ENCODE results near the gene ANGEL1. TPM values are rescaled to one million over a fixed set of nuclear protein-coding genes. Genes with fewer than 3 reads are reported as not detected.

ANGEL1 gene
- total and polyA plus RNA-seq, 2 of the 8 experiments (the other 6 are each of a cell fraction or from before 2014, with no cell fraction given), result 26.8 to 27.2 TPM

DNA sequence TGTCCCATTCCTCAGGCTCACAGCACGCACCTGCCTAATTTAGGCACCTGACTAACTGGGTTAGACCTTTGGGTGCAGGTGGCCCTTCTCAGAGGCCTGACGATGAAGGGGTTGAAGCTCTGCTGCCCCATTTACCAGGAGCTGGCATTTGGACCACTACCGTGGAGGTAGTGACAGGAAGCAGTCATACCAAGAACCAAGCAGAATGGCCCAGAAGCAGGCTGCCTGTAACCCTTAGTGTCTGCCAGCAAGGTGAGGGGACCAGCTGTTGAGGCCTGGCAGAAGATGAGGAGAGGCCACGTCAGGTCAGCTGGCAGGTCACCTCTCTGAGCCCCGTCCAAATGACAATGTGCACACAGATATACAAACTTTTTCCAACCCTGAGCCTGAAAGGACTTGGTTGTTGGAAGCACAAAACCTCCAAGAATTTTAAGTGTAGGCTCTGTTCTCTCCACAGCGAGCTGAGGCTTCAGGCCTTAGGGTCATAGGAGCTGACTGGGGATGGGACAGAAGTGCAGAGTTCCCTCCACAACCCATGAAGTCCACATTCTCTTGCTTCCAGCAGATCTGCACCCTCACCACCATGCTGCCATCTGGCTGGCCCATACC is 28.3 kb downstream of the ANGEL1 start:
- Histone ChIP-seq H3K23ac (ENCODE audit: insufficient read length) (no peak overlapping the region), H3K36me3 (ENCODE audit: control insufficient read depth in 2 of 4, insufficient read depth in 4 of 4, low read length in 3 of 4) (peaks cover 6 to 21% (median 18%) of the 10 kb centered on the region in 4 experiments; a peak in 6 of 8 replicates), H4K8ac (ENCODE audit: extremely low read depth, insufficient read depth, low read length) (no peak overlapping the region), H3K9ac (replicated peaks in 1 of 4; ENCODE audit: extremely low read depth in 1 of 4, low read depth in 3 of 4, low read length in 3 of 4) (no peak overlapping the region), H2AK5ac (ENCODE audit: low read depth, low read length) (no peak overlapping the region), H2BK120ac (replicated peaks; ENCODE audit: low read depth, low read length) (no peak overlapping the region), H4K91ac (replicated peaks; ENCODE audit: insufficient read length, low read length) (no peak overlapping the region), H3K79me1 (ENCODE audit: low read depth, low read length) (no peaks in the 10 kb centered on the region), H3K4me2 (ENCODE audit: insufficient read depth in 1 of 2, low read depth in 2 of 2, low read length in 2 of 2) (no peak overlapping the region), H2AFZ (ENCODE audit: low read length) (no peak overlapping the region), H3K4me1 (replicated peaks in 1 of 4; ENCODE audit: control insufficient read depth in 3 of 4, insufficient read depth in 4 of 4, low read length in 3 of 4) (no peaks in the 10 kb centered on the region), H2BK15ac (ENCODE audit: low read length) (no peak overlapping the region), H3K23me2 (ENCODE audit: low read depth, low read length) (no peaks in the 10 kb centered on the region), H3K18ac (ENCODE audit: extremely low read depth, low read length) (no peak overlapping the region), H2BK20ac (ENCODE audit: low read length) (no peak overlapping the region), H3K14ac (ENCODE audit: insufficient read length) (no peak overlapping the region), H3K27me3 (replicated peaks in 1 of 4; ENCODE audit: control insufficient read depth in 3 of 4, extremely low read depth in 1 of 4, insufficient read depth in 3 of 4, low read length in 3 of 4) (no peaks in the 10 kb centered on the region), H3K79me2 (ENCODE audit: control insufficient read depth in 1 of 2, insufficient read depth in 2 of 2, low read length in 2 of 2) (no peaks in the 10 kb centered on the region), H3K27ac (ENCODE audit: low read depth, low read length) (no peak overlapping the region), H3K4me3 (ENCODE audit: extremely low read depth in 1 of 4, insufficient read depth in 2 of 4, low read depth in 3 of 4, low read length in 4 of 4) (no peak overlapping the region), H4K5ac (ENCODE audit: insufficient read length, low read depth, low read length) (no peak overlapping the region), H3K4ac (replicated peaks; ENCODE audit: insufficient read length, low read depth, low read length) (no peak overlapping the region), H2BK12ac (ENCODE audit: low read depth, low read length) (no peak overlapping the region), H2BK5ac (ENCODE audit: low read depth, low read length) (no peak overlapping the region), H4K20me1 (replicated peaks in 1 of 2; ENCODE audit: control insufficient read depth in 1 of 2, insufficient read depth in 2 of 2, low read length in 2 of 2) (peaks cover 2 to 4% of the 10 kb centered on the region in 2 experiments), H3K9me3 (ENCODE audit: insufficient read depth in 2 of 2, low read depth in 1 of 2, low read length in 1 of 2) (no peaks in the 10 kb centered on the region), H3K56ac (replicated peaks; ENCODE audit: insufficient read length, low read depth, low read length) (no peak overlapping the region)
- 76% methylated on average over 5 of the region's 6 CpGs; no CpG with 5 or more reads in 1 of the 2 experiments for WGBS, 2 experiments (ENCODE audit: extremely low coverage in 1 of 2, insufficient coverage in 1 of 2, insufficient read length in 1 of 2, insufficient replicate concordance in 2 of 2, low coverage in 1 of 2, low lambda C conversion rate in 2 of 2, missing lambda C conversion rate in 1 of 2)
- FAIRE-seq (no peak), DNase-seq (ENCODE audit: low read depth in 1 of 2, low spot score in 2 of 2) (no peak)
- ChIA-PET CTCF (ENCODE audit: partially characterized antibody) (interaction anchor here (0.8 to 13.7 kb wide), 44 partner anchors 8 to 677 kb away, joined by 3 to 234 read pairs (median 5); partner anchors contain the start of gene VASH1), POLR2A (ENCODE audit: partially characterized antibody) (interaction anchor here (0.9 to 2.9 kb wide), 6 partner anchors 8 to 28 kb away, joined by 3 to 8 read pairs (median 4); partner anchors contain the start of gene ANGEL1)
- no peak for TF ChIP-seq TEAD4 (IDR thresholded peaks at IDR 0.05; ENCODE audit: low read depth, low read length)
- TF ChIP-seq SIRT6 (IDR thresholded peaks at IDR 0.05; ENCODE audit: low read length), result no peak
- TF ChIP-seq, protein P1, sequence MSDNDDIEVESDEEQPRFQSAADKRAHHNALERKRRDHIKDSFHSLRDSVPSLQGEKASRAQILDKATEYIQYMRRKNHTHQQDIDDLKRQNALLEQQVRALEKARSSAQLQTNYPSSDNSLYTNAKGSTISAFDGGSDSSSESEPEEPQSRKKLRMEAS (IDR thresholded peaks at IDR 0.05), result no peak
- TF ChIP-seq CTBP2 (IDR thresholded peaks at IDR 0.05; ENCODE audit: borderline replicate concordance, insufficient read depth, insufficient read length, low read length), result no peak
- no peak for TF ChIP-seq KDM5A (IDR thresholded peaks at IDR 0.05; ENCODE audit: low read length)
- TF ChIP-seq SP4 (IDR thresholded peaks at IDR 0.05; ENCODE audit: low read length), result no peak
- no peak for TF ChIP-seq CBX5 (IDR thresholded peaks at IDR 0.05; ENCODE audit: low read depth, low read length)
- no peak for TF ChIP-seq HDAC2 (IDR thresholded peaks at IDR 0.05; ENCODE audit: borderline replicate concordance in 1 of 2, low read depth in 2 of 2, low read length in 2 of 2)
- TF ChIP-seq BCL11A (IDR thresholded peaks at IDR 0.05; ENCODE audit: low read depth in 2 of 2, low read length in 2 of 2), result no peak
- TF ChIP-seq SRF (IDR thresholded peaks at IDR 0.05; ENCODE audit: low read depth, low read length), result no peak
- no peak for TF ChIP-seq JUN (IDR thresholded peaks at IDR 0.05; ENCODE audit: low read depth, low read length)
- no peak for TF ChIP-seq GABPA (IDR thresholded peaks at IDR 0.05; ENCODE audit: borderline replicate concordance, insufficient read depth, low read length)
- no peak for TF ChIP-seq PHF8 (conservative IDR thresholded peaks at IDR 0.05; ENCODE audit: low read depth, low read length)

Data from H1 (cell line).